Measurements from ENCODE around the gene JAZF1.

- no peak for TF ChIP-seq CTCF (conservative IDR thresholded peaks at IDR 0.05)
- TF ChIP-seq EZH2 (IDR thresholded peaks at IDR 0.05; ENCODE audit: low read depth): no peak
Observed at GRCh38 chr7:27802999-27803398, 377.6 kb downstream of the JAZF1 start.

All from PC-9 (cell line).